SIG-M5 treated with dmso at 0.1 percent for 504 hours (cell line): ENCODE results near the gene INAFM1.

Source experiments
- DNase-seq: peaks from one replicate; lab custom pipeline; 2025; ENCODE audit not compliant: unreplicated experiment; lab: John Stamatoyannopoulos, UW

The INAFM1 gene

DNA sequence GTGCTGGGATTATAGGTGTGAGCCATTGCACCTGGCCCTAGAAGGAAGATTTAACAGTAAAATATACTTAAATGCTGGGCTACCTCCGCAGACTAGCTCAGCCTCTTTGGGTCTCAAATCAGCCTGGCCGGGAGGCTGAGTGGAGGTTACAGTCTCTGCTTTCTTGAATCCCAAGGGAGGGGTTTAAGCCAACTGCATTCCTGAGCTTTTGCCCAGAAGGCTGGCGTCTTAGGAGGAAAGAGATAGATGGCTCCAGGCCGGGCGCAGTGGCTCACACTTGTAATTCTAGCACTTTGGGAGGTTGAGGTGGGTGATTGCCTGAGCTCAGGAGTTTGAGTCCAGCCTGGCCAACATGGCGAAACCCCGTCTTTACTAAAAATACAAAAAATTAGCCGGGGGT lies 34.4 kb downstream of the INAFM1 start:
- no peak for DNase-seq

DNA sequence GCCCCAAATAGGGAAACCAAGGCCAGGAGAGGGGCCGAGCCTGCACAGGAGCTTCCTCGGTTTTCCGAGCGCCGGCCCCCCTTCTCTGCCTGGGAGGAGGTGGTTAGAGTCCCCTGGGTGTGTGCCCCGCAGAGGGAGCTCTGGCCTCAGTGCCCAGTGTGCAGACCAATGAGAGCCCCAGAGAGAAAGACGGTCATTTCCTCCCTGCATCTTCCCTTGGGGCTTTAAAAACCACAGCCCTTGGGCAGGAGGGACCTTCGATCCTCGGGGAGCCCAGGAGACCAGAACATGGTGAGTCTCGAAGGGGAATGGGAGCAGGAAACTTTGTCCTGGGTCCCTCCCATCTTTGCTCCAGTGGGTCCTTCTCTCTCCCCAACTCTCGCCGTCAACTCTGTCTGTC lies 34.9 kb downstream of the INAFM1 start, which contains the start of gene C5AR1:
Gene C5AR1 (plus strand): TSS at position 254 of the 400 bp plus-strand sequence. CDS start 35 bp downstream, at position 289.
- DNase-seq, result no peak

DNA sequence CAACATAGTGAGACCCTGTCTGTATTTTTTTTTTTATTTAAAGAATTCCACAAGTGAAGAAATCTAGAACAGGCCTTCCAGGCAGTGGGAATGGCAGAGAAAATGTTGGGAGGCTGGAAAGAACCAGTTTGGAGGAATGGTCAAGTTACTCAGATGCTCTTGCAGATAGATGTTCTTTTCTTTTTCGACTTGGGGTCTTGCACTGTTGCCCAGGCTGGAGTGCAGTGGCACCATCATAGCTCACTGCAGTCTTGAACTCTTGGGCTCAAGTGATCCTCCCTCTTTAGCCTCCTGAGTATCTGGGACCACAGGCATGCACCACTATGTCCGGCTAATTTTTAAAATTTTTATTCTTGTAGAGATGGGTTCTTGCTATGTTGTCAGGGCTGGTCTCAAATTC lies 35.6 kb downstream of the INAFM1 start:
- no peak for DNase-seq

DNA sequence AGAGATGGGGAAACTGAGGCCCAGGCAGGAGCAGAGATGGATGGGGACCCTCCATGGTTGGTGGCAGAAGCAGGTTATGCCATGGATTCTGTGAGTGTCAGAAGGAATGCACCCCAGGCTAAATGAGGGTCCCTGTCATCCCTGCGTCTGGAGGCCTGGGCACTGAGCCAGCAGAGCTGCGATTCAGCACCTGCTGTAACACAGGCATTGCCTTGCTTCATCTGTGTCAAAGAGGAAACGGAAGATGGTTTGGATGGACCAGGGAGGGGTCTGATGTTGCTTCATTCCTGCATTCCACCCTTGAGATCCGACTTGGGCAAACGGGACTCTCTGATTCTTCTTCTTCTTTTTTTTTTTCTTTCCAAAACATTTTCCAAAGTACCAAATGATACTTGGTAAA lies 36.1 kb downstream of the INAFM1 start:
- peak; percentile 79 for DNase-seq

DNA sequence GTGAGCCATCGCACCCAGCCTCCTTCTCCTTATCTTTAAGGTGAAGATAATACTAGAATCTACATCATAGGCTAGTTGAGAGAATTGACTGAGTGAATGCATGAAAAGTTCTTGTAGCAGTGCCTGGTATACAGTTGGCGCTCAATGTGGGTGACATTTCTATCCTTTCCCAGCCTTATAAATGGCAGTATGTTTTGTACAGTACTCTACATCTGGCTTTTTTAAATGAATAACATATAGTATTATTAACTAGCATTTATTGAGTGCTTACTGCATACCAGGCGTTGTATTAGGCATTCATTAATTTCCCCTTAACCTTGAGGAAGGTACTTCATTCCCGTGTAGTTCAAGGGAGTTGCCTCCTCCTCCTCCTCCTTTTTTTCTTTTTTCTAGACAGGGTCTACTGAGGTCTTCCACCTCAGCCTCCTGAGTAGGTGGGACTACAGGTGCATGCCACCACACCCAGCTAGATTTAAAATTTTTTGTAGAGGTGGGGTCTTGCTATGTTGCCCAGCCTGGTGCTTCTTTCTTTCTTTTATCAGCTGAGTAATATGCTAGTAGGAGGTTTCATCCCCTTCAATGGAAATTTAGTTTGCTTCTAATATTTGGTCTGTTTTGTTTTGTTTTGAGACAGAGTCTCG lies 37.8 kb downstream of the INAFM1 start:
- DNase-seq, result no peak

DNA sequence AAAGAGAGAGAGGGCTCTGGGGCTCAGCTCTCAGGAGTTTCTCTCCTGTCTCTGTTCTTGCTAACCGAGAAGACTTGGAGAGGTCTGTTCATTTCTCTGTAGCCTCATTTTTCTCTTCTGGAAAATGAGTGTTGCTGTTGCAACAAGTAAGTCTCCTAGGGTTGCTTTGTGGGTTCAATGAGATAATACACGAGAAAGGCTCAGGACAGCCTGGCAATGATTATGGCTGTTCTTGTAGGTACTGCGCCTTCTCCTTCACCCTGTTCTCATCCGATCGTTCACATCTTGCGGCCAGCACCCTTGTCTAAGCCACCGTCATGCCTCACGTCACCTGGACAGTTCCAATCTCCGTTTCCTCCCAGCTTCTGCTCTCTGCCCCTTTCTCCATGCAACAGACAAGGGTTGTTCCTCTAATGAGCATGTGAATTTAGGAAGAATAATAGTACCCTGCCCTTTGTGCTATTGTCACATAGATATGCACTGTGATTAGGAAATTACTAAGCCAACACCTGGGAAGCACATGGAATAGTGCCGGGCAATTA lies 39.1 kb downstream of the INAFM1 start:
- no peak for DNase-seq

DNA sequence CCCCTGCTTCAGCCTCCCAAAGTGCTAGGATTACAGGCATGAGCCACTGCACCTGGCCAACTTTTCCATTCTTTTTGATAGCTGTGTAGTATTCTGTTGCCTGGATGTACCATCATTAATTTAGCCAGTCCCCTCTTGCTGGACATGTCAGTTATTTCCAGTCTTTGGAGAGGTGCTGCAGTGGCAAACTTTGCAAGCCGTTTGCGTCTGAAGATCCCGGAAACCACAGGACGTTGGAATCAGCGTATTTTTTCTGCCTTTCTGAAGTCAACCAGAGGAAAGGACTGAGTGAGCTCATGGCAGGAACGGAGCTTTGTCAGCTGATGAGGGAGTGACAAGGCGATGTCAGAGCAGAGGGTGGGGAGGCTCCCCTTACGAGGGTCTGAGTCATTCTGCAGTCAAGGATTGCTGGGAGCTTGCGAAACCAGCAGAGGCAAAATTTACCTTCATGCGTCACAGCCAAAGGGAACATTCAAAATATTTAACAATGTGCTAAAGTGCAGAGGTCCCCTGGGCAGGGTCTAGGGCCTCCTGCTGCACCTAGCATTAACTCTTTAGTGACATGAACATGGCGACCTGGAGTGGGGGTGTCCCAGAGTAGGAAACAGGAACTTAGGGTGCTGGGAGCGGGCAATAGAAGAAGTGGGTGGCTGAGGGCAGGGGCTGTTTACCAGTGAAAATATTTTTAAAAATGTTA lies 40.6 kb downstream of the INAFM1 start:
- peak; percentile 96 for DNase-seq

DNA sequence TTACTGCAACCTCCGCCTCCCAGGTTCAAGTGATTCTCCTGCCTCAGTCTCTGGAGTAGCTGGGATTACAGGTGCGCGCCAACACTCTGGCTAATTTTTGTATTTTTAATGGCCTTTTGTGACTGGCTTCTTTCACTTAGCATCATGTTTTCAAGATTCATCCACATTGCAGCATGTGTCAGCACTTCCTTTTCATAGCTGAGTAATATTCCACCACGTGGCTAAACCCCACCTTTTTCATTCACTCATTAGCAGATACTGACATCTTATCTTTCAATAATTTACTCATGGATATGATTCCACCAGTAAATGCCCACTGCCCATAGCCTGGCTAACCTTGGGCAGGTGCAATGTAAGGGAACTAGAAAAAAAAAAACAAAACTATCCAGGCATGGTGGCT lies 41.8 kb downstream of the INAFM1 start:
- DNase-seq, result no peak

DNA sequence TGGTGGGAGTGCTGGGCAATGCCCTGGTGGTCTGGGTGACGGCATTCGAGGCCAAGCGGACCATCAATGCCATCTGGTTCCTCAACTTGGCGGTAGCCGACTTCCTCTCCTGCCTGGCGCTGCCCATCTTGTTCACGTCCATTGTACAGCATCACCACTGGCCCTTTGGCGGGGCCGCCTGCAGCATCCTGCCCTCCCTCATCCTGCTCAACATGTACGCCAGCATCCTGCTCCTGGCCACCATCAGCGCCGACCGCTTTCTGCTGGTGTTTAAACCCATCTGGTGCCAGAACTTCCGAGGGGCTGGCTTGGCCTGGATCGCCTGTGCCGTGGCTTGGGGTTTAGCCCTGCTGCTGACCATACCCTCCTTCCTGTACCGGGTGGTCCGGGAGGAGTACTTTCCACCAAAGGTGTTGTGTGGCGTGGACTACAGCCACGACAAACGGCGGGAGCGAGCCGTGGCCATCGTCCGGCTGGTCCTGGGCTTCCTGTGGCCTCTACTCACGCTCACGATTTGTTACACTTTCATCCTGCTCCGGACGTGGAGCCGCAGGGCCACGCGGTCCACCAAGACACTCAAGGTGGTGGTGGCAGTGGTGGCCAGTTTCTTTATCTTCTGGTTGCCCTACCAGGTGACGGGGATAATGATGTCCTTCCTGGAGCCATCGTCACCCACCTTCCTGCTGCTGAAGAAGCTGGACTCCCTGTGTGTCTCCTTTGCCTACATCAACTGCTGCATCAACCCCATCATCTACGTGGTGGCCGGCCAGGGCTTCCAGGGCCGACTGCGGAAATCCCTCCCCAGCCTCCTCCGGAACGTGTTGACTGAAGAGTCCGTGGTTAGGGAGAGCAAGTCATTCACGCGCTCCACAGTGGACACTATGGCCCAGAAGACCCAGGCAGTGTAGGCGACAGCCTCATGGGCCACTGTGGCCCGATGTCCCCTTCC lies 45.5 kb downstream of the INAFM1 start:
- DNase-seq, result no peak

DNA sequence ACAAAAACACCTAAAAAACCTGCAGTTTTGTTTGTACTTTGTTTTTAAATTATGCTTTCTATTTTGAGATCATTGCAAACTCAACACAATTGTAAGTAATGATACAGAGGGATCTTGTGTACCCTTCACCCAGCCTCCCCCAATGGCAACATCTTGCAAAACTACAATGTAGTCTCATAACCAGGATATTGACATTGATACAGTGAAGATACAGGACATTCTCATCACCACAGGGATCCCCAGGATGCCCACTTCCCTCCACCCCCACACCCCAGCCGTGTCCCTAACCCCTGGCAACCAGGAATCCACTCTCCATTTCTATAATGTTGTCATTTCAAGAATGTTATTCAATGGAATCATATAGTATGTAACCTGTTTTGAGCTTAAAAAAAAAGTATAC lies 46.9 kb downstream of the INAFM1 start:
- DNase-seq, result no peak

DNA sequence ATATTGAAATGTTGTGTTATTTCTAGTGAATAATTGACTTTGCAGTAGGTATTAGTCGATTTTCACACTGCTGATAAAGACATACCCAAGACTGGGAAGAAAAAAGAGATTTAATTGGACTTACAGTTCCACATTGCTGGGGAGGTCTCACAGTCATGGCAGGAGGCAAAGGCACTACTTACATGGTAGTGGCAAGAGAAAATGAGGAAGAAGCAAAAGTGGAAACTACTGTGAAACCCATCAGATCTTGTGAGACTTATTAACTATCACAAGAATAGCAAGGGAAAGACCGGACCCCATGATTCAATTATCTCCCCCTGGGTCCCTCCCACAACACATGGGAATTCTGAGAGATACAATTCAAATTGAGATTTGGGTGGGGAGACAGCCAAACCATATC lies 47.4 kb downstream of the INAFM1 start:
- DNase-seq, result peak; percentile 31

DNA sequence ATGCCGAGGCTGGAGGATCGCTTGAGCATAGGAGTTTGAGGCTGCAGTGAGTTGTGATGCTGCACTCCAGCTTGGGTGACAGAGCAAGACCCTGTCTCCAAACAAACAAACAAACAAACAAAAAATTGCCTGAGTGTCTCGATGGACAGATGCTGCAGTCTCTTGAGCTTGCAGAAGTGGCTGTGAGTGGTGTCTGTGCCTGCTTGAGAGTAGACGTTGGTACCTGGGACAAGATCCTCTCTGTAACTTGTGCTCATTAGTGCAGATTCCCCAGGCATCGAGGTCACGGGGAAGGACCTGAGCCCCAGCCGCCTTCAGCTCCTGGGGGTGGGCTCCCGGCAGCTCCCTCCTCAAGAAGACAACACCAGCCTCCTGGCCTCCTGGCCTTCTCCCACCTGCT lies 48.7 kb downstream of the INAFM1 start:
- DNase-seq, result no peak

DNA sequence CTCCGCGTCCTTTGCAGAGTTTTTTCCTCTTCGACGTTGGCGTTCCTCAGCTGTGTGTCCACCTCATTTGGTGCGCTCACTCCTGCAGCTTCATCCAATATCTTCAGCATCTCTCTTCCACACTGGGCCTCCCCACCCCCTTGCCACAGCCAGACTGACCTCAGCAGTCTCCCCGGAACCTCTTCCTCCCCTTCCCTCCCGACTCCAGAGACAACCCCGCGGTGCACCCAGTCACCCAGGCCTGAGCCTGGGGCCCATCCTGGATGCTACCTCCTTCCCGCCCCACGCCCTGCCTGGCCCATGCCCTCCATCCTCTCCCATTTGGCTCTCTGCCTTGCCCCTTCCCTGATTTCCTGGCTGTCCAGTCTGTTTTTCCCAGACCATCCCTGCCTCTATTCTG lies 49.2 kb downstream of the INAFM1 start:
- no peak for DNase-seq

DNA sequence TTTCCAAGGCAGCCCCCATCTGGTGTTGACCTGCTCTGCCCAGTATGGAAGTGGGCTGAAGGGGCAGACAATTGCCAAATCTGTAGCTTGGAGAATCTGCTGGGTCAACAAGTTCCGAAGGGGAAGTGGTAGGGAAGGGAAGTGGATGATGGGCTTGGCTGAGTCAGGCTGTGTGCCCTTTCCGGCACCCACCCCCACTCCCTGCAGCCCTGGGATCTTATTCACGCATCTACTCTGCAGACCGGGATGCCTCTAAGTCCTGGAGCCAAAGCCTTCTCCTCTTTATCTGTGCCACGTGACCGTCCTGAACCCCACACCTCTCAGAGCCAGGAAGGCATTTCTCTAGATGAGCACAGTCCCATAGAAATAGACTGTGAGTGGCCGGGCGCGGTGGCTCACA lies 49.8 kb downstream of the INAFM1 start:
- peak; percentile 63 for DNase-seq
